HG03135 (cell line): ENCODE measurements around the gene KRTAP12-2.
"Not testable (repeated sequence)": the region's sequence is repeated elsewhere in the genome, so short reads cannot be mapped to it uniquely, and the experiment has no call there.

Experiments used
- ATAC-seq: cut with Tn5 transposase; IDR thresholded peaks from one replicate; pipeline ENCODE4 v1.9.1; 2021; ENCODE audit warnings: mild to moderate bottlenecking, moderate library complexity; ENCODE audit not compliant: unreplicated experiment

Gene KRTAP12-2

DNA sequence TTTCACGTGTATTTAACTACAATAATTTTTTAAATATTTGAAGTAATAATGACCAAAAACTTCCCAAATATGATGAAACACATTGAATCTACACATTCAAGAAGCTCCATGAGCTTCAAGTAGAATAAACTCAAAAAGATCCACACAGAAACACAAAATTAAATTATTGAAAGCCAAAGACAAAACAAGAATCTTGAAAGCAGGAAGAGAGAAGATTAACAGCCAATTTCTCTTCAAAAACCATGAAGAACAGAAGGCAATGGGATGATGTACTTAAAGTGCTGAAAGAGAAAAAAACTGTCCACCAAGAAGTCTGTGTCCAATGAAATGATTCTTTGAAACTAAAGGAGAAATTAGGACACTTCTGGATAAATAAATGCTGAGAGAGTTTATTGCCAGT, 34.7 kb downstream of the KRTAP12-2 start:
- no peak for ATAC-seq

DNA sequence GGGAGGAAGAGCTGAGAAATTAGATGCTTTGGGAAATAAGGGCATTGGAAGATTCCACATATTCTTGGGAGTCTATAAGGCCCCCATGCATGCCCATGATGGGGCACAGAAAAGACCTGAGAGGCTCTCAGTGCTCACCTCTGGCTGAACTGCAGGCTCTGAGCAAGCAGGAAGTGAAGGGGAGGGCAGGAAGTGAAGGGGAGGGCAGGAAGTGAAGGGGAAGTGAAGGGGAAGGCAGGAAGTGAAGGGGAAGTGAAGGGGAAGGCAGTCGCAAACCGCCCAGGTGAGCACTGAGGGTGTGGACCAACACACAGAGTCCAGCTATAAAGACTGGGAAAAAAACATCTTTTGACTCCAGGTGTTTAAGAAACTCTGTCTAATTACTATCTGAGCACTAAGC, 36.3 kb downstream of the KRTAP12-2 start:
- ATAC-seq, result no peak

DNA sequence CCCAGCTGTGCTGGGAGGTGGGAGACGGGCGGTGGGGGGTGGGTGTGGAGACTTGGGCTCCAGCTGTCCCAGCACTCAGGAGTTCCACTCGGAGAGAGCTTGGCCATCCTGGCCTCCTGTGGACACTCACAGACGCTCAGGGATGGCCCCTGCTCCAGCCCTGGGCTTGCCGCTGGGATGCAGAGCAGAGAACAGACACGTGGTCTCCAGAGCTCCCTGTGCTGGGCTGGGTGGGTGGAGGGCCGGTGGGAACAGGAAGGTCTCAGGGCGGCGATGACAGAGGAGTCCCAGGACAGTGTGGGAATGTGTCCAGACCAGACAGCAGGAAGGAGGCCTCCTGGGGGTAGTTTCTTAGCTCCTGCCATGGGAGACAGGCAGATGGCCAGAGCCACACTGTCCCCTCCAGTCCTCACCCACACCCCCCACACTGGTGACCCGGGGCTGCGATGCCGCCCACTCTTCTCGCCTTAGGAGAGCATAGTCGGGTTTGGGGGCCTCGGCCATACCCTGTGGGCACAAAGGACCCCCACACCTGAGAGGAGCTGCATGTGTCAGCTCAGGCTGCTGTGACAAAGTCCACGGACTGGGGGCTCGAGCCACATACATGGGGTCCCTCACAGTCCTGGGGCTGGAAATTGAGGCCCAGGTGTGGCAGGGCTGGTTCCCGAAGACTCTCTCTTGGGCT, 37.9 kb downstream of the KRTAP12-2 start:
- no peak for ATAC-seq

DNA sequence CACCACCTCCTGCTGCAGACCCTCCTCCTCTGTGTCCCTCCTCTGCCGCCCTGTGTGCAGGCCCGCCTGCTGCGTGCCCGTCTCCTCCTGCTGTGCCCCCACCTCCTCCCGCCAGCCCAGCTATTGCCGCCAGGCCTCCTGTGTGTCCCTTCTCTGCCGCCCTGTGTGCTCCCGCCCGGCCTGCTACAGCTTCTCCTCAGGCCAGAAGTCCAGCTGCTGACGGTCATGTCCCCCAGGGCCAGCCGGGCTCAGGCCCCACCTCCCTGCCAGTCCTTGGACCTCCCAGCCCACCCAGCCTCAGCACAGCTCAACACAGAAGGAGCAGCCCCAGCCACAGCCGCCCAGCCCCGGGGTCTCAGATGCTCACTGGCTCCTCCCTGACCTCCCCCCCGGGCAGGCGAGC, 38.9 kb downstream of the KRTAP12-2 start:
- ATAC-seq, result not testable (repeated sequence)

DNA sequence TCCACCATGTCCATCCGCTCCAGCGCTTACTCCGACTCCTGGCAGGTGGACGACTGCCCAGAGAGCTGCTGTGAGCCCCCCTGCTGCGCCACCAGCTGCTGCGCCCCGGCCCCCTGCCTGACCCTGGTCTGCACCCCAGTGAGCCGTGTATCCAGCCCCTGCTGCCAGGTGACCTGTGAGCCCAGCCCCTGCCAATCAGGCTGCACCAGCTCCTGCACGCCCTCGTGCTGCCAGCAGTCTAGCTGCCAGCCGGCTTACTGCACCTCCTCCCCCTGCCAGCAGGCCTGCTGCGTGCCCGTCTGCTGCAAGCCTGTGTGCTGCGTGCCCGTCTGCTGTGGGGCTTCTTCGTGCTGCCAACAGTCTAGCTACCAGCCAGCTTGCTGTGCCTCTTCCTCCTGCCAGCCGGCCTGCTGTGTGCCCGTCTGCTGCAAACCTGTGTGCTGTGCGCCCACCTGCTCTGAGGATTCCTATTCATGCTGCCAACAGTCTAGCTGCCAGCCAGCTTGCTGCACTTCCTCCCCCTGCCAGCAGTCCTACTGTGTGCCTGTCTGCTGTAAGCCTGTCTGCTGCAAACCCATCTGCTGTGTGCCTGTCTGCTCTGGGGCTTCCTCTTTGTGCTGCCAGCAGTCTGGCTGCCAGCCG, 39.4 kb downstream of the KRTAP12-2 start:
- not testable (repeated sequence) for ATAC-seq

DNA sequence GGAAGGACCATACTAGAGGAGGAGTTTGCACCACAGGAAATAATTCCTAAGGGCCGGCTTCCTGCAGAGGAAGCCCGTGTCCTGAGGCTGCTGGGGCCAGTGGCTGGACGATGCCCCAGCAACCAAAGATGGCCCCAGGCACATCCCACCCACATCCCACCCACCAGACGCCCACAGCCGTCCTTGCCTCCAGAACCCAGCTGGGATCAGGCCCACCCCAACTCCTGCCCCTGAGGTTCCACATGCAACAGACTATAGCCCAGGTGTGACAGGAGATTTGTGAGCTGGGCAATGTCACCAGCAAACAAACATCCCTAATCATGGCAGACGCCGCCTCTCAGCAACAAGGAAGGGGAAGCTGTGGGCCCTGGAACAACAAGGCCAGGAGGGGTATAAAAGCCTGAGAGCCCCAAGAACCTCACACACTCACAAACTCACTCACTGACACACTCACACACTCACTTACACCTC, 40.0 kb downstream of the KRTAP12-2 start, which contains the start of gene KRTAP10-9:
Gene KRTAP10-9 (plus strand): TSS at position 421 of the 471 bp plus-strand sequence. CDS start 79 bp downstream, outside the sequence.
- no peak for ATAC-seq

DNA sequence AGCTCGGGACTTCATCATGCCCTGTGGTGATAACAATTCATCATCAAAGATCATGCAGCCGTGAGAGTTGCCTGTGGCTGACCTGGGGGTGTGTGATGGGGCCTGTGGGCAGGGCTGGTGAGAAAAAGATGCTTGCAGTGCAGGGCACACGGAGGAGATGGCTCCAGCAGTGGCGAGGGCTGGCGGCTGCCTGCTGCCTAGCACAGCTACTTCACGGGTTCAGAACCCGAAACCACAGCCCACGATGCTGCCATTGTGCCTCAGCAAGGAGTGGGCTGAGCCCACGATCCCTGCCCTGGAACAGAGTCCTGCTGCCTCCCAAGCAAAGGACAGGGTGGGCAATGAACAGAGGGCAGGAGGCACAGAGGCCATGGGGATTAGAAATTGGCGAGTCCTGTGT, 40.5 kb downstream of the KRTAP12-2 start:
- no peak for ATAC-seq

DNA sequence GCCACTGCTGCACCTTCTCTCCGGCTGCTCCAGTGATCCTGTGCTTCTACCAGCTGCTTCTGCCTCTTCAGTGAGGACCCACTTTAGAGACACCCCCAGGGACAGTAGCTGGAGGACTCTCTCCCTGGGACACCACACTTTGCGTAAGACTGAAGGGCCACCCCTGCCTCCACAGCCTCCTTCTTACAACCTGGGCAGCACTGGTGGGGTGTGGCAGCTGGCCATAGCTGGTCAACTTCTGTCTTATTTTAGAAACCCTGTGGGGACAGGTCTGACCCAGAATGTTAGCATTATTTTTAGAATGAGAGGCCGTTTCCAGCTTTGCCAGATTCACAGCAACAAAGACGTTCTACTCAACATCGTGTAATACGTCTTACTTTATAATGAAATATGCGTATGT, 41.0 kb downstream of the KRTAP12-2 start:
- no peak for ATAC-seq

DNA sequence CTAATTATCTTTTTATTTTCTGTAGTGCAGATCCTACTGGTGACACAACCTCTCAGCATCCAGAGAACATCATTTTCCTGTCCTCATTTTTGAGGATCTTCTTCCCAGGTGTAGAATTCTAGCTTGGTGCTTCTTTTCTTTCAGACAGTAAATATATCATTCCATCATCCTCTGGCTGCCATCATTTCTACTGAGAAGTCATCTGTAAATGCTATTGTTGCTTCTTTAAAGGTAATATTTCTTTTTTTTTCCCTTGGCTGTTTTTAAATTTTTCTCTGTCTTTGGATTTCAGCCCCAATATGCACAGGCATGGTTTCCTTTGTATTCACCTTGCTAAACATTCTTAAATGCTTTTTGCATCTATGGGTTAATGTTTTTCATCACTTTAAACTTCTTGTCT, 43.2 kb downstream of the KRTAP12-2 start:
- no peak for ATAC-seq

DNA sequence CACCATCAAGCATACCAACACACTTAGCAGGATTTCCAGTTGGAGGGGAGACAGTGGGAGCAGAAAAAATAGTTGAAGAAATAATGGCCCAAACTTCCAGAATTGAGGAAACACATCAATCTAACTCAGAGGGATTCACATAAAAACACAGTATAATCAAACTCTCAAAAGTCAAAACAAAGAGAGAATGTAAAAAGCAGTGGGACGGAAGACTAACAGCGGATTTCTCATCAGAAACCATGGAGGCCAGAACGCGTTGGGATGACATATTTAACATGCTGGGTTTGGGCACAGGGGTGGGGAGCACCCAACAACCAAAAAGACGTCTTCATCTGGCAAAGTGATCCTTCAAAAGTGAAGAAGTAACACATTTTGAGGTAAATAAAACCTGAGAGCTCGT, 46.8 kb downstream of the KRTAP12-2 start:
- no peak for ATAC-seq

DNA sequence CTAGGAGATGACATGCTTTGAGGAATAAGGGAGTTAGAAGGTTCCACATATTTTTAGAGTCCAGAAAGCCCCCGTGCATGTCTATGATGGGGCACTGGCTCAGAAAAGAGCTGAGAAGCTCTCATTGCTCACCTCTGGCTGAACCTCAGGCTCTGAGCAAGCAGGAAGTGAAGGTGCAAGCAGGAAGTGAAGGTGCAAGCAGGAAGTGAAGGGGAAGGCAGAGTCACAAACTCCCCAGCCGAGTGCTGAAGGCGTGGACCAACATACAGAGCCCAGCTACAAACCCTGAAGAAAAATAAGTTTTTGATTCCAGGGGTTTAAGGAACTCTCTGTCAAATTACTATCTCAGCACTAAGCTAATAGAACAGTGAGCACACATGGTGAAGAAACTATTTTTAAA, 47.8 kb downstream of the KRTAP12-2 start:
- ATAC-seq, result no peak

DNA sequence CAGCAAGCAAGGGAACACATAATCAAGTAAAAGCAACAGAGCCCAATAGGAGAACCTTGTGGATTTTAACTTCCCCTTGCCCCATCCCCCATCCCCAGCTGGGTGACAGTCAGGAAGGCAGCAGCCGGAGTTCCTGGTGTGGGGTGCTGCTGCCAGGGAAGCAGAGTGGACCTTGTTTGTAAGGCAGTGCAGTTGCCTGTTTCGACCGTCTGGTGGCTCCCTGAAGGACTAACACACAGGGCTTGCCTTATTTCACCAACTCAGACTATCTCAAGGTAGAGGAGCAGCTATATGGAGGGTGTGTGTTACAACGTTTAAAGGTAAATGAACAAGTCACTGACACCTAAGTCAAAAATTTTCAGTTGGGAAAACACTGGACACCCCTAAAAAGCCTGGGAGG, 48.2 kb downstream of the KRTAP12-2 start:
- ATAC-seq, result no peak

DNA sequence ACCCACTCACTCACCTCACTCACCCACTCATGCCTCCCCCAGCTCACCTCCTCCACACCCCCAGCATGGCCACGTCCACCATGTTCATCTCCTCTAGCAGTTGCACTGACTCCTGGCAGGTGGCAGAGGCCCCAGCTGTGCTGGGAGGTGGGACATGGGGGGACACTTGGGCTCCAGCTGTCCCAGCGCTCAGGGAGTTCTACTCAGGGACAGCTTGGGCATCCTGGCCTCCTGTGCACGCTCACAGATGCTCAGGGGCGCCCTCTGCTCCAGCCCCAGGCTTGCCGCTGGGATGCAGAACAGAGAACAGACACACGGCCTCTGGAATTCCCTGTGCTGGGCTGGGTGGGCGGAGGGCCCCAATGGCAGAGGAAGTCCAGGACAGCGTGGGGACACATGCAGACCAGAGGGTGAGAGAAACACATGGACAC, 49.6 kb downstream of the KRTAP12-2 start:
- ATAC-seq, result no peak

DNA sequence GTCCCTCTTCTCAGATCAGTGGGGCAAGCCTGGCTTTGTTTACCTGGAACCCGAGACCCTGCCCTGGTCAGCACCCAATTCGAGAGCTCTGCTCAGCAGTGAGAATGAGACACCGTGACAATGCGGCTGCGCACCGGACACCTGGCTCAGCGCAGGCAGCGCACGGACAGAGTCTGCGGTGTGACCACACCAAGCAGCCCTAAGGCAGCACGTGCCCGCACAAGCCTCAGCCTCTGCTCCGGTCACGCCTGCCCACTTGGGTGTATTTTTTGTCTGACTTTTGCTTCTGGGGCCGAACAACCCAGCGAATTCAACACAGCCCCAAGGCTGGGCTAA, 50.2 kb downstream of the KRTAP12-2 start:
- no peak for ATAC-seq
